ENCODE results near the gene SHISA7. TPM values are rescaled to one million over a fixed set of nuclear protein-coding genes. Genes with fewer than 3 reads are reported as not detected.

SHISA7 gene
- total RNA-seq, 2 donors from 2014 or later: not detected

GRCh38 chr19:55384131-55384919 is 58.8 kb downstream of the SHISA7 start, which contains the start of gene TMEM238:
TSS of gene TMEM238 (minus strand) at chr19:55384292. CDS start at chr19:55384259, 33 bp downstream.
- no peak for DNase-seq (ENCODE audit: low spot score)
- Mint-ChIP-seq H3K4me1 (ENCODE audit: low read depth in 2 of 2) (peaks cover 53 to 55% of the 10 kb centered on the region in 2 donors), H3K27ac (peak within 1 kb of the TSS; percentile 98 to 99), H3K36me3 (peaks cover 11% of the 10 kb centered on the region), H3K27me3 (no peaks in the 10 kb centered on the region), H3K9me3 (no peaks in the 10 kb centered on the region), H3K4me3 (peak within 1 kb of the TSS; percentile 98)
- peak; percentile 2 to 8 for ATAC-seq

GRCh38 chr19:55383279-55384130 is 59.6 kb downstream of the SHISA7 start:
- peak overlapping the region; percentile 54 to 80 for H3K27ac Mint-ChIP-seq
- peak overlapping the region; percentile 68 for H3K4me3 Mint-ChIP-seq

GRCh38 chr19:55382522-55383054 is 60.5 kb downstream of the SHISA7 start:
- Mint-ChIP-seq H3K4me1 (ENCODE audit: low read depth in 2 of 2) (peaks cover 42 to 48% of the 10 kb centered on the region in 2 donors), H3K36me3 (peaks cover 11% of the 10 kb centered on the region)

More at GRCh38 chr19:55383279-55384130, 59.6 kb downstream of the SHISA7 start:
- DNase-seq (ENCODE audit: low spot score) (no peak), ATAC-seq (peak; percentile 4 to 24)
- peaks cover 11% of the 10 kb centered on the region for H3K36me3 Mint-ChIP-seq
- H3K9me3 Mint-ChIP-seq: no peaks in the 10 kb centered on the region
- no peaks in the 10 kb centered on the region for H3K27me3 Mint-ChIP-seq
- H3K4me1 Mint-ChIP-seq (ENCODE audit: low read depth in 2 of 2): peaks cover 47 to 51% of the 10 kb centered on the region in 2 donors

GRCh38 chr19:55382013-55382412 is 61.1 kb downstream of the SHISA7 start:
- no peak for DNase-seq (ENCODE audit: low spot score)
- Mint-ChIP-seq H3K4me1 (ENCODE audit: low read depth in 2 of 2) (peaks cover 38 to 43% of the 10 kb centered on the region in 2 donors), H3K4me3 (peak overlapping the region; percentile 68), H3K27ac (peak overlapping the region; percentile 54 to 80), H3K27me3 (no peaks in the 10 kb centered on the region), H3K9me3 (no peaks in the 10 kb centered on the region), H3K36me3 (peaks cover 11% of the 10 kb centered on the region)
- no peak for ATAC-seq

More at GRCh38 chr19:55382522-55383054, 60.5 kb downstream of the SHISA7 start:
- H3K4me3 Mint-ChIP-seq: peak overlapping the region; percentile 68
- peak overlapping the region; percentile 54 to 80 for H3K27ac Mint-ChIP-seq
- H3K9me3 Mint-ChIP-seq: no peaks in the 10 kb centered on the region
- no peak for DNase-seq (ENCODE audit: low spot score)
- no peak for ATAC-seq
- no peaks in the 10 kb centered on the region for H3K27me3 Mint-ChIP-seq

- Mint-ChIP-seq H3K9me3 (no peaks in the 10 kb centered on the region), H3K36me3 (no peaks in the 10 kb centered on the region), H3K4me1 (ENCODE audit: low read depth in 2 of 2) (peaks cover 17 to 18% of the 10 kb centered on the region in 2 donors), H3K4me3 (no peak overlapping the region), H3K27ac (no peak overlapping the region), H3K27me3 (peaks cover under 1 to 4% of the 10 kb centered on the region in 2 donors)
- DNase-seq (ENCODE audit: low spot score) (no peak), ATAC-seq (no peak)
These were observed 63.9 kb downstream of the SHISA7 start for GRCh38 chr19:55379174-55379573.

Other genes with a start within 250 kb of the SHISA7 start
- under 1 TPM in 1 of 2 donors, not detected in 1; 0.11 TPM for gene PTPRH, start 233.8 kb downstream of the SHISA7 start, total RNA-seq
- gene TMEM86B, start 214.5 kb downstream of the SHISA7 start, total RNA-seq: 10 to 100 TPM in 1 of 2 donors, 1 to 10 TPM in 1; 8.3 to 31.6 TPM
- 100 to 1,000 TPM; 260 to 492 TPM for gene PPP6R1, start 184.3 kb downstream of the SHISA7 start, total RNA-seq
- gene HSPBP1, start 163.2 kb downstream of the SHISA7 start, total RNA-seq: 10 to 100 TPM; 38.2 to 53.1 TPM
- 10 to 100 TPM; 11.9 to 15.7 TPM for gene BRSK1, start 159.3 kb downstream of the SHISA7 start, total RNA-seq
- gene TMEM150B, start 118.0 kb downstream of the SHISA7 start, total RNA-seq: 1 to 10 TPM in 1 of 2 donors, under 1 TPM in 1; 0.67 to 2.7 TPM
- 10 to 100 TPM in 1 of 2 donors, 1 to 10 TPM in 1; 9.7 to 22.1 TPM for gene KMT5C, start 103.4 kb downstream of the SHISA7 start, total RNA-seq
- gene COX6B2, start 88.6 kb downstream of the SHISA7 start, total RNA-seq: not detected
- not detected for gene GARIN5B, start 80.0 kb downstream of the SHISA7 start, total RNA-seq
- under 1 TPM in 1 of 2 donors, not detected in 1; 0.78 TPM for gene IL11, start 72.8 kb downstream of the SHISA7 start, total RNA-seq
- gene TMEM190, start 66.5 kb downstream of the SHISA7 start, total RNA-seq: not detected
- 1 to 10 TPM; 5.2 to 8.3 TPM for gene TMEM238, start 59.0 kb downstream of the SHISA7 start, total RNA-seq
- gene RPL28, start 57.4 kb downstream of the SHISA7 start, total RNA-seq: 1,000 to 10,000 TPM; 1,106 to 1,518 TPM
- gene UBE2S, start 35.5 kb downstream of the SHISA7 start, total RNA-seq: 100 to 1,000 TPM; 247 to 423 TPM
- gene ISOC2, start 18.3 kb upstream of the SHISA7 start, total RNA-seq: 10 to 100 TPM; 25.6 to 45.1 TPM
- not detected for gene C19orf85, start 21.5 kb upstream of the SHISA7 start, total RNA-seq
- gene ZNF628, start 33.3 kb upstream of the SHISA7 start, total RNA-seq: 10 to 100 TPM in 1 of 2 donors, 1 to 10 TPM in 1; 8.0 to 12.3 TPM
- gene NAT14, start 41.9 kb upstream of the SHISA7 start, total RNA-seq: 10 to 100 TPM in 1 of 2 donors, 1 to 10 TPM in 1; 6.1 to 14.0 TPM
- gene SSC5D, start 45.1 kb upstream of the SHISA7 start, total RNA-seq: under 1 TPM in 1 of 2 donors, not detected in 1; 0.50 TPM
- gene SBK2, start 93.8 kb upstream of the SHISA7 start, total RNA-seq: not detected
- gene SBK3, start 102.2 kb upstream of the SHISA7 start, total RNA-seq: not detected
- 10 to 100 TPM in 1 of 2 donors, 1 to 10 TPM in 1; 6.5 to 10.2 TPM for gene ZNF579, start 137.5 kb upstream of the SHISA7 start, total RNA-seq
- 10 to 100 TPM; 11.8 to 15.8 TPM for gene FIZ1, start 156.2 kb upstream of the SHISA7 start, total RNA-seq
- gene ZNF524, start 157.0 kb upstream of the SHISA7 start, total RNA-seq: 10 to 100 TPM; 10.6 to 14.7 TPM
- 10 to 100 TPM; 15.4 to 20.7 TPM for gene ZNF865, start 162.3 kb upstream of the SHISA7 start, total RNA-seq
- gene ZNF784, start 181.3 kb upstream of the SHISA7 start, total RNA-seq: 1 to 10 TPM; 2.6 to 4.5 TPM
- 10 to 100 TPM; 35.7 to 39.5 TPM for gene ZNF580, start 197.7 kb upstream of the SHISA7 start, total RNA-seq
- 10 to 100 TPM; 15.1 to 27.6 TPM for gene ZNF581, start 200.3 kb upstream of the SHISA7 start, total RNA-seq
- gene CCDC106, start 204.9 kb upstream of the SHISA7 start, total RNA-seq: 1 to 10 TPM; 1.9 to 3.3 TPM
- 100 to 1,000 TPM; 266 to 434 TPM for gene U2AF2, start 211.7 kb upstream of the SHISA7 start, total RNA-seq
- gene EPN1, start 231.9 kb upstream of the SHISA7 start, total RNA-seq: 10 to 100 TPM; 40.7 to 63.9 TPM

All from natural killer cell treated with Interleukin-12 subunit alpha and Interleukin-12 subunit beta and Interleukin-15 and Interleukin-18, amount 100 ng/mL, for 72 hours (primary cell).